Camera-type eye (tissue), 1 donor: ENCODE measurements around the gene LRRC73. TPM values are rescaled to one million over a fixed set of nuclear protein-coding genes. Genes with fewer than 3 reads are reported as not detected.

Experiments used
- total RNA-seq: library from RNA; depleted of rRNA; stranded (reverse); fragments of >200 nt; gene quantifications from one replicate; pipeline ENCODE4 v1.2.3, GENCODE V29; 2014

LRRC73 gene
- 0.99 TPM for total RNA-seq

GRCh38 chr6:43509984-43510826, at the start of gene LRRC73:
TSS of gene LRRC73 (minus strand) at chr6:43510346. CDS start at chr6:43509785, 561 bp downstream.

GRCh38 chr6:43516697-43517504, 6.8 kb upstream of the LRRC73 start, which contains the start of the genes POLR1C and YIPF3:
TSS of gene POLR1C (plus strand) at chr6:43517089. CDS start at chr6:43517110, 21 bp downstream.
TSS of gene YIPF3 (minus strand) at chr6:43516926. CDS start at chr6:43516807, 119 bp downstream.

GRCh38 chr6:43477235-43478007, 32.7 kb downstream of the LRRC73 start, which contains the start of gene TJAP1:
TSS of gene TJAP1 (plus strand) at chr6:43477570. CDS start at chr6:43499002, 21,432 bp downstream.

Other genes starting within 250 kb of the LRRC73 start
- gene SLC22A7, start 212.1 kb downstream of the LRRC73 start, total RNA-seq = not detected
- not detected for gene CRIP3, start 201.5 kb downstream of the LRRC73 start, total RNA-seq
- 31.2 TPM for gene ZNF318, start 140.7 kb downstream of the LRRC73 start, total RNA-seq
- 18.3 TPM for gene ABCC10, start 82.8 kb downstream of the LRRC73 start, total RNA-seq
- gene DLK2, start 54.8 kb downstream of the LRRC73 start, total RNA-seq = 2.6 TPM
- gene TJAP1, start 32.8 kb downstream of the LRRC73 start, total RNA-seq = 24.7 TPM
- gene YIPF3, start 6.6 kb upstream of the LRRC73 start, total RNA-seq = 118 TPM
- 34.3 TPM for gene POLR1C, start 6.7 kb upstream of the LRRC73 start, total RNA-seq
- gene XPO5, start 65.7 kb upstream of the LRRC73 start, total RNA-seq = 31.7 TPM
- 18.2 TPM for gene POLH, start 65.8 kb upstream of the LRRC73 start, total RNA-seq
- 46.9 TPM for gene GTPBP2, start 118.9 kb upstream of the LRRC73 start, total RNA-seq
- 37.4 TPM for gene MAD2L1BP, start 125.5 kb upstream of the LRRC73 start, total RNA-seq
- gene RSPH9, start 134.7 kb upstream of the LRRC73 start, total RNA-seq = 1.7 TPM
- gene MRPS18A, start 177.4 kb upstream of the LRRC73 start, total RNA-seq = 35.5 TPM